Cardiac fibroblast (primary cell): ENCODE results near the gene CAT.

Experiments
- DNase-seq, 2 donors: peaks; one replicate each; pipeline versions ENCODE4 v3.0.0 to v3.0.0-alpha.2; 2010; ENCODE audit warnings: low read depth in 2 of 2
- H3K4me3 ChIP-seq, 2 donors: replicated peaks in 1 of 2; 1 replicate in 1 of 2; 2 replicates in 1 of 2; pipeline ENCODE4 v1.5.1; 2011; ENCODE audit warnings: low read depth in 2 of 2, low read length in 2 of 2, mild to moderate bottlenecking in 2 of 2, moderate library complexity in 1 of 2
- CTCF ChIP-seq: IDR thresholded peaks from one replicate; pipeline ENCODE4 v1.5.1; 2011; ENCODE audit warnings: low read depth, mild to moderate bottlenecking, low read length, inconsistent platforms

CAT gene

GRCh38 chr11:34508524-34508923 lies 69.8 kb downstream of the CAT start:
- H3K4me3 ChIP-seq, result no peak overlapping the region
- no peak for DNase-seq
- TF ChIP-seq CTCF, result no peak

GRCh38 chr11:34509336-34509876 lies 70.7 kb downstream of the CAT start:
- no peak for DNase-seq
- TF ChIP-seq CTCF, result no peak

GRCh38 chr11:34510218-34510617 lies 71.5 kb downstream of the CAT start:
- no peak overlapping the region for H3K4me3 ChIP-seq
- no peak for TF ChIP-seq CTCF
- DNase-seq, result no peak

More at GRCh38 chr11:34509336-34509876, 70.7 kb downstream of the CAT start:
- no peak overlapping the region for H3K4me3 ChIP-seq

GRCh38 chr11:34510673-34511072 lies 71.9 kb downstream of the CAT start:
- no peak for DNase-seq
- no peak for TF ChIP-seq CTCF
- no peak overlapping the region for H3K4me3 ChIP-seq

GRCh38 chr11:34512840-34513681 lies 74.3 kb downstream of the CAT start:
- DNase-seq, result peak; percentile 59 to 68
- peak; percentile 95 for TF ChIP-seq CTCF
- no peak overlapping the region for H3K4me3 ChIP-seq

GRCh38 chr11:34513682-34514449 lies 75.1 kb downstream of the CAT start, which contains the start of gene ELF5:
Gene ELF5 (minus strand): TSS chr11:34513794. CDS start chr11:34505749, 8,045 bp downstream.
- no peak for TF ChIP-seq CTCF
- no peak within 1 kb of the TSS for H3K4me3 ChIP-seq
- DNase-seq, result no peak
